ENCODE data around the gene GNG2. TPM values are rescaled to one million over a fixed set of nuclear protein-coding genes. Genes with fewer than 3 reads are reported as not detected.

GNG2 gene
- total RNA-seq, 8 experiments from 2014 or later: 0.36 to 184 (median 133) TPM

DNA sequence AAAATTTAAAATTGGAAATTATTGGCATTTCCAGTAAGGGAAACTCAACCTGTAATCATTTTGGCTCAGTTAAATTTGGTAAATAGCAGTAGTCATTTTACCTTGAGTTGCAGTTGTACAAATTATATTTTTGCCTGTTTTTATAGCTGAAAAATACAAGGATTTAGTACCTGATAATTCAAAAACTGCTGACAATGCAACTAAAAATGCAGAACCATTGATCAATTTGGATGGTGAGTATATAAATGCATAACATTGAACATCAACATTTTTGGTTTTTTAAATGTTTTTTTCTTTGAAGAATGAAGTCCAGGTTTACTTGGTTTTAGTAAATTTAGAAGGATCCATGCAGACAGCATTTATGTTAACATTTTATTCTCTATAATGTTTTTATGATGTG lies 137.9 kb downstream of the GNG2 start:
- Histone ChIP-seq H3K4me3 (no peak overlapping the region), H3K27ac (no peak overlapping the region), H3K4me1 (replicated peaks in 1 of 2) (no peaks in the 10 kb centered on the region)
- in situ Hi-C loops (cut with MboI; ENCODE audit: low pct_unique_long_range_greater_than_20kb in 2 of 9, low sequenced_read_pairs in 9 of 9, unreplicated experiment in 9 of 9): loop anchor here in 5 of 9 experiments (25.0 kb wide), 1 partner anchor 711 kb away; no protein-coding TSS in a partner anchor
- ATAC-seq (replicated peaks in 6 of 8): no peak

DNA sequence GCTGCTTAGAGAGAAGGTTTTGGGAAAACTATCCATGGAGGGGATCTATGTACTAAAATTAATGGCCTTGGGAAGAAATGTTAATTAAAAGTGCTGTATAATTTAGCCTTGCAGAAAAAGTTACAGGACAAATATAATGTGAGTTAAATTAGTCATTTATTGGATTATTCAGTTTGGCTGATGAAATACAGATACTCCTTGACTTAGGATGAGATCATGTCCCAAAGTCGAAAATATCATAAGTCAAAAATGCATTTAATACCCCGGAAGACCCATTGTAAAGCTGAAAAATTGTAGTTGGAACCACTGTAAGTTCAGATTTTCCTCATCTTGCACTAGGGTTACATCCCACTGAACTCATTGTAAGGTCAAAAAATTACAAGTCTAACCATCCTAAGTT lies 138.7 kb downstream of the GNG2 start:
- in situ Hi-C loops (cut with MboI; ENCODE audit: low pct_unique_long_range_greater_than_20kb in 2 of 9, low sequenced_read_pairs in 9 of 9, unreplicated experiment in 9 of 9): loop anchor here in 5 of 9 experiments (25.0 kb wide), 1 partner anchor 712 kb away; no protein-coding TSS in a partner anchor
- H3K4me1 ChIP-seq (replicated peaks in 1 of 2): no peaks in the 10 kb centered on the region
- 0 to 100% (median 37%) methylated on average over 1 to 2 of the region's 2 CpGs; no CpG with 5 or more reads in 2 of the 10 experiments for WGBS, 10 experiments

DNA sequence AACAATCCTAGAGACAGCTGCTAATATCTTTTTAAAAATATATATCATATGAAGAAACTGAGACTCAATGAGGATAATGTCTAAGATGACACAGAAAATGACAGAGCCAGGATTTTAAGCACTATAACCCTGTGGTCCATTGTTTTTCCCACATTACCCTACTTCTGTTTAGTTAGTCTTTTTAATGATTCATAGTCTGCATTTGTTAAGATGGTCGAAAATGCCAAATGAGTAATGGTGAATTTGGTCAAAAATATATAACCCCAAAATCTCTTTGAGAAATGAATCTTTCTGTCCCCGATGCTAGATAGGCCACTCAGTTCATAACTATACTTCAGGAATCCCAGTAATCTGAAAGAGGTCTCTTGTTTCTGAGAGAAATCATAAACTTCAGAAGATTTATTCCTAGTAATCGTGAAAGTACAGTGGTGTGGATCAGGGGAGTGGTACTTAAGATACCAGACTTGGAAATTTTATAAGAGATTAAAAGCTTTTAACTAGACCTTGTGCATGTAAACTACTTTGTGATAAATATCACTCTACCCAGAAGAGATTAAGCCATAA lies 139.7 kb downstream of the GNG2 start:
- Histone ChIP-seq H3K27ac (no peak overlapping the region), H3K4me1 (replicated peaks in 1 of 2) (no peaks in the 10 kb centered on the region), H3K4me3 (no peak overlapping the region)
- in situ Hi-C loops (cut with MboI; ENCODE audit: low pct_unique_long_range_greater_than_20kb in 2 of 9, low sequenced_read_pairs in 9 of 9, unreplicated experiment in 9 of 9): loop anchor here in 1 of 9 experiments (25.0 kb wide), 1 partner anchor 137 kb away; no protein-coding TSS in a partner anchor
- no peak for ATAC-seq (replicated peaks in 6 of 8)
- WGBS, 10 experiments: 7 to 100% (median 88%) methylated on average over 1 to 3 of the region's 3 CpGs; no CpG with 5 or more reads in 2 of the 10 experiments

More for the DNA sequence above, 138.7 kb downstream of the GNG2 start:
- Histone ChIP-seq H3K4me3 (no peak overlapping the region), H3K27ac (no peak overlapping the region)
- no peak for ATAC-seq (replicated peaks in 6 of 8)

DNA sequence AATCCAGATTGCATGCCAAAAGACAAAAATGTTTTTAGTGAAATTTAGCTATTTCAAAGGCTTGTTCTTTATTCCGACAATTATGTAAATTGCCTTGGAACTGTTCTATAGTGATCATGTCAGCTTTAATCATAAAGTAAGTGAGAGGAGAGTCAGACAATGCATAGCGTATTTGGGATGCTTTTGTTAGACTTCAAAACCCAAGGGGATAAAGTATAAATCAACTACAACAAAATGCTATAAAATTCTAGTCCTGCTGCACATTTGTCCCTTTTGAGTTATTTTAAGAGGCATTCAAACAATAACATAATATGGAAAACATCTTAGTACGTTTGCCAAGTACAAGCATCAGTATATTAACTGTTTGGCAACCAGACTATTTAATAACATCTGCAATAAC lies 140.3 kb downstream of the GNG2 start:
- no peak overlapping the region for H3K27ac ChIP-seq

DNA sequence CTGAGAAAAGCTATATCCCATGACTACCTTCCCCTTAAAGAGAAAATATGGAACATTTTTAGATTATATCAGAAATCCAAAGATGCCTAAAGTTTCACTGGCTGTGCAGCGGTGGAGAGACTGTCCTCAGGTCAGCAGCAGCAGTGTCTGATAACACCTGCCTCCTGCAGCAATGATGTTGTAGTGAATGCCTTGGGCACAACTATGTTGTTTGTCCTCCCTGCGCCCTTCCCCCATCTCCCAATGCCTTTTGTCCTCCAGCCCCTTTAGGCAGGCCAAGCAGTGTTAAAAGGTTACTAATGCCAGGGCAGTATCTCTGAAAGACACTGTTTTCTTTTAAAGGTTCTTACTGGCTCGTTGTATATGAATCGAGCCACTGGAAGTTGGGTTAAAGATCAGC lies 142.1 kb downstream of the GNG2 start:
- no peak overlapping the region for H3K4me3 ChIP-seq
- WGBS, 10 experiments: 40 to 100% (median 86%) methylated on average over 1 to 4 of the region's 4 CpGs; no CpG with 5 or more reads in 1 of the 10 experiments
- no peak overlapping the region for H3K27ac ChIP-seq
- ATAC-seq (replicated peaks in 6 of 8): no peak
- H3K4me1 ChIP-seq (replicated peaks in 1 of 2): no peaks in the 10 kb centered on the region
- in situ Hi-C loops (cut with MboI; ENCODE audit: low pct_unique_long_range_greater_than_20kb in 2 of 9, low sequenced_read_pairs in 9 of 9, unreplicated experiment in 9 of 9): loop anchor here in 1 of 9 experiments (25.0 kb wide), 1 partner anchor 135 kb away; no protein-coding TSS in a partner anchor

More for the DNA sequence above, 140.3 kb downstream of the GNG2 start:
- in situ Hi-C loops (cut with MboI; ENCODE audit: low pct_unique_long_range_greater_than_20kb in 2 of 9, low sequenced_read_pairs in 9 of 9, unreplicated experiment in 9 of 9): loop anchor here in 1 of 9 experiments (25.0 kb wide), 1 partner anchor 137 kb away; no protein-coding TSS in a partner anchor
- no peak for ATAC-seq (replicated peaks in 6 of 8)
- 63 to 100% (median 93%) methylated on average over 2 to 3 of the region's 3 CpGs for WGBS, 10 experiments
- no peaks in the 10 kb centered on the region for H3K4me1 ChIP-seq (replicated peaks in 1 of 2)
- H3K4me3 ChIP-seq: no peak overlapping the region

DNA sequence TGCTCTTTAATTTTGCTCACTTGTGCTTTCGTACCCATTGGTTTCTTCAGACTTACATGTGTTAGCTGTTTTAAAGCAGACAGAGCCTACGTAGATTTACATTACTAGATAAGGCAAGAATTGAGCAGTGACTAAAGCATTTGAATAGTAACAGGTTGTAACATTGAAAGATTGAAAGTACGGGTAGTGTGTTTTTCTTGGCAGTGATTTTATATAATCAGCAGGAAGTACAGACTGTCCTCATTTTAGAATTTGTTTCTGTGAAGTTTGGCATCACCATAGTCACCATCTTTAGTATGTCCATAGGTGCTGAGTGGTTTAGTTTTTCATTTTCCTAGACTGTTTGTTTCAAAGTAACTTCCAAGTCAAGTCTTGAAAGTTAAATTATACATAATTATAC lies 142.9 kb downstream of the GNG2 start:
- no peak for ATAC-seq (replicated peaks in 6 of 8)
- H3K4me1 ChIP-seq (replicated peaks in 1 of 2): no peaks in the 10 kb centered on the region
- in situ Hi-C loops (cut with MboI; ENCODE audit: low pct_unique_long_range_greater_than_20kb in 2 of 9, low sequenced_read_pairs in 9 of 9, unreplicated experiment in 9 of 9): loop anchor here in 1 of 9 experiments (25.0 kb wide), 1 partner anchor 134 kb away; no protein-coding TSS in a partner anchor

DNA sequence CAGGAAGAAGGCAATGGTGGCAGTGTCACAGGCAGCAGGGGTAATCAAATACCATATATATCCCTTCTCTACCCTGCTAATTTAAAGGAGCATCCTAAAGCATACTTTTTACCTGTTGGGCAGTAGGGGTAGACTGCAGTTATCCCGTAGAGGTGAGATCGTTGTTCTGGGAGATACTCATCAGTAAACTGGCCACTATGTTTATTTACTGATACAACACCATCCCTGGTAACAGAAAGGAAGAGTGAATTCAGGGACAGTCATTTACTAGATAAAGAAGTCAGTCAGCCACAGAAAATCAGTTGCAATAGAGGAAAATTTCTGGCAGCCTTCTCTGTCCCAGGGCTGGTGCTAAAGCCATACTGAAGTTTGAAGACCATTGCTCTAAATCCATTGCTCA lies 145.2 kb downstream of the GNG2 start:
- H3K27ac ChIP-seq: no peak overlapping the region
- in situ Hi-C loops (cut with MboI; ENCODE audit: low pct_unique_long_range_greater_than_20kb in 2 of 9, low sequenced_read_pairs in 9 of 9, unreplicated experiment in 9 of 9): loop anchor here in 1 of 9 experiments (25.0 kb wide), 1 partner anchor 132 kb away; no protein-coding TSS in a partner anchor
- no peak for ATAC-seq (replicated peaks in 6 of 8)
- H3K4me1 ChIP-seq (replicated peaks in 1 of 2): no peaks in the 10 kb centered on the region
- no peak overlapping the region for H3K4me3 ChIP-seq
- 60 to 100% (median 90%) methylated on average over 1 to 2 of the region's 2 CpGs; no CpG with 5 or more reads in 6 of the 10 experiments for WGBS, 10 experiments

More for the DNA sequence above, 142.9 kb downstream of the GNG2 start:
- 73 to 100% (median 97%) methylated on average over 1 to 3 of the region's 3 CpGs for WGBS, 10 experiments
- H3K4me3 ChIP-seq: no peak overlapping the region
- no peak overlapping the region for H3K27ac ChIP-seq

DNA sequence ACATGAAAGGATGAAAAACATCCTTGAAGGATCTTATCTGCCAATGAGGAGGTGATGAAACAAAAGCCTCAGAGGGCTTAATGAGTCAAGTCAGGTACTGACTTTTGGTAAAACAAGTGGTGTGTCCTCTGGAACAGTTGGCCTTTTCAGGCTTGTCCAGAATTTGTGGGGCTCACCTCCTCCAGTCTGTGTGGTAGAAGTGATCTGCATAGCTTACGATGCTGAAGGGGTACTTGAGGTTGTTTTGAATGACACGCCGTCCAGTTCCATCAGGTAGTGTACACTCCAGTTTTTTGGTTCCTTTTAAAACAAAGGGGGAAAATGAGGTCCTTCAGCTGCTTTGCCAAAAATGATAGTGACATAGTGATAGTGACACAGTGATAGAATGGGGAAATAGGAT lies 145.9 kb downstream of the GNG2 start:
- ATAC-seq (replicated peaks in 6 of 8): no peak
- H3K27ac ChIP-seq: no peak overlapping the region
- no peak overlapping the region for H3K4me3 ChIP-seq
- in situ Hi-C loops (cut with MboI; ENCODE audit: low pct_unique_long_range_greater_than_20kb in 2 of 9, low sequenced_read_pairs in 9 of 9, unreplicated experiment in 9 of 9): loop anchor here in 1 of 9 experiments (25.0 kb wide), 1 partner anchor 131 kb away; no protein-coding TSS in a partner anchor
- 76 to 100% (median 100%) methylated on average over 1 to 3 of the region's 3 CpGs; no CpG with 5 or more reads in 3 of the 10 experiments for WGBS, 10 experiments
- no peaks in the 10 kb centered on the region for H3K4me1 ChIP-seq (replicated peaks in 1 of 2)

DNA sequence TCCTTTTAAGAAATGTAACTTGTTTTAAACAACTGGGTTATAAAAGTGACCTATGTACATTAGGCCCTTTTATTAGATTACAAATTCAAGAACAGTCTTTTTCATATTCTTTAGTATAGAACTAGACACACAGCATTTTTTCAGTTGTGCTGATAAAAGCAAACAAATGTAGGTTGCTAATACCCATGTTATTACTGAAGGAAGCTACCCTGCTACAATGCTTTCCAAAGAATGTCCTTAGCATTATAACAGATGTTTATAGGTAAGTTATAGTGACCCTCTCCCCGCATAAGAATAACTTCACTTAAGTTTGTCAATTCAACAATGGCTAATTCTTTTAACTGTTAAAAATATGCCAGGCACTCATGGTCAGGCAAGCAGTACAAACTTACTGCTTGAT lies 146.8 kb downstream of the GNG2 start:
- 29 to 100% (median 100%) methylated on average over 1 of the region's 1 CpG; no CpG with 5 or more reads in 3 of the 10 experiments for WGBS, 10 experiments
- Histone ChIP-seq H3K27ac (no peak overlapping the region), H3K4me3 (no peak overlapping the region), H3K4me1 (replicated peaks in 1 of 2) (no peaks in the 10 kb centered on the region)
- ATAC-seq (replicated peaks in 6 of 8): no peak
- in situ Hi-C loops (cut with MboI; ENCODE audit: low pct_unique_long_range_greater_than_20kb in 2 of 9, low sequenced_read_pairs in 9 of 9, unreplicated experiment in 9 of 9): loop anchor here in 1 of 9 experiments (25.0 kb wide), 1 partner anchor 130 kb away; no protein-coding TSS in a partner anchor

DNA sequence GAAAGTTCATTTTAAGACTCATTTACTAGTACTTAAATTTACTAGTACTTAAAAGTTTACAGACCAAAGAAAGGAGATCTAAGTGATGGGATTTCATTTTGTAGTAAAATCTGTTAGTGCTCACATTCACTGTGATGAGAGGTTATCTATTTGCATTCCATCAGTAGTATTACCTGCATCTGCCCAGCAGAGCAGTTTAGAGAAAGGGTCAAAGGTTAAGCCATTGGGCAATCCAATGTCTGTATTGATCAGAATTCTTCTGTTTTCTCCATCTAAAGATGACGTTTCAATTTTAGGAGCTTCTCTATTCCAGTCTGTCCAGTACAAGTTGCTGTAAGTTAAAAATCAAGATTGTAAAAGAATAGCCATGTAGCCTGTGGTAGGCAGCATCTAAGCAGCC lies 147.2 kb downstream of the GNG2 start:
- in situ Hi-C loops (cut with MboI; ENCODE audit: low pct_unique_long_range_greater_than_20kb in 2 of 9, low sequenced_read_pairs in 9 of 9, unreplicated experiment in 9 of 9): loop anchor here in 1 of 9 experiments (25.0 kb wide), 1 partner anchor 130 kb away; no protein-coding TSS in a partner anchor
- Histone ChIP-seq H3K4me1 (replicated peaks in 1 of 2) (no peaks in the 10 kb centered on the region), H3K27ac (no peak overlapping the region), H3K4me3 (no peak overlapping the region)
- ATAC-seq (replicated peaks in 6 of 8): no peak
- 86 to 100% (median 100%) methylated on average over 1 of the region's 1 CpG; no CpG with 5 or more reads in 1 of the 10 experiments for WGBS, 10 experiments

DNA sequence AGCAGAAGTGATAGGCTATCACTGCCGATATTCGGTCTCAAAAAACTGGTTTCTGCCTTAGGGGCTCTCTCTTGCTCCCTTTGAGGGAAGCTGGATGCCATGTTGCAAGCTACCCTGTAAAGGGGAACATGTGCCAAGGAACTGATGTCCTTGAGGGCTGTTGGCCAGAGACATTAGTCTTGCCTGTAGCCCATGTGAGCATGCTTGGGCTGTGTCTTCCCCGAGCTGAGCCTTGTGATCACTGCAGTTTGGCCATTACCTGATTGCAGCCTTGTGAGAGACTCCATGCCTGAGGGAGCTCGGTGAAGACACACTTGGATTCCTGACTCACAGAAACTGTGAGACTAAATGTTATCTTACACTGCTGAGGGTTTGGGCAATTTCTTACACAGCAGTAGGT lies 147.7 kb downstream of the GNG2 start:
- no peak for ATAC-seq (replicated peaks in 6 of 8)
- no peaks in the 10 kb centered on the region for H3K4me1 ChIP-seq (replicated peaks in 1 of 2)
- WGBS, 10 experiments: 70 to 100% (median 92%) methylated on average over 1 to 3 of the region's 4 CpGs; no CpG with 5 or more reads in 6 of the 10 experiments
- H3K4me3 ChIP-seq: no peak overlapping the region
- in situ Hi-C loops (cut with MboI; ENCODE audit: low pct_unique_long_range_greater_than_20kb in 2 of 9, low sequenced_read_pairs in 9 of 9, unreplicated experiment in 9 of 9): loop anchor here in 1 of 9 experiments (25.0 kb wide), 1 partner anchor 129 kb away; no protein-coding TSS in a partner anchor
- no peak overlapping the region for H3K27ac ChIP-seq

DNA sequence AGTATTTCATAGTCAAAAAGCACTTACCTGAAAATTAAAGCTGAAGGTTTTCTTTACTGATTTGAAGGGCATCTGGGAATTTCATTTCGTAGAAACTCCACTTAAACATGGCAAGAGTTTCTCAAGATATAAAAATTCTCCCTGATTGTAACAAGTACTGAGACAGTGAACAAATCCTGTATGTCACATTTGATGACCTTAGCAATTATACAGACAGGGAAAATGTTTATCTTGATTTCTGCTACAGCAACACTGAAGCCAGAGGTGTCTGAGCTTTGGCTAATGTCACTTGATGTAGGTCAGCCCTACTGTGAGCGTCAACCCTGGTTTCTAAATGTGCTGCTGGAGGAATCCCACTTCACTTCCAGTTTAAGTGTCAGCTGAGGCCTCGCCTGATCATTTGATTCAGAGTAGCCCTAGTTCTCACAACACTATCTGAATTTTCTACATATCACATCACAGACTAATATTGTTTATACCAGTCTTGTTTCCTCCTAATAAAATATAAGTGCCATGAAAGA lies 149.8 kb downstream of the GNG2 start:
- no peak overlapping the region for H3K27ac ChIP-seq
- no peaks in the 10 kb centered on the region for H3K4me1 ChIP-seq (replicated peaks in 1 of 2)
- in situ Hi-C loops (cut with MboI; ENCODE audit: low pct_unique_long_range_greater_than_20kb in 2 of 9, low sequenced_read_pairs in 9 of 9, unreplicated experiment in 9 of 9): loop anchor here in 1 of 9 experiments (25.0 kb wide), 1 partner anchor 127 kb away; no protein-coding TSS in a partner anchor
- 80 to 100% (median 100%) methylated on average over 1 to 3 of the region's 3 CpGs; no CpG with 5 or more reads in 4 of the 10 experiments for WGBS, 10 experiments
- no peak for ATAC-seq (replicated peaks in 6 of 8)
- no peak overlapping the region for H3K4me3 ChIP-seq

DNA sequence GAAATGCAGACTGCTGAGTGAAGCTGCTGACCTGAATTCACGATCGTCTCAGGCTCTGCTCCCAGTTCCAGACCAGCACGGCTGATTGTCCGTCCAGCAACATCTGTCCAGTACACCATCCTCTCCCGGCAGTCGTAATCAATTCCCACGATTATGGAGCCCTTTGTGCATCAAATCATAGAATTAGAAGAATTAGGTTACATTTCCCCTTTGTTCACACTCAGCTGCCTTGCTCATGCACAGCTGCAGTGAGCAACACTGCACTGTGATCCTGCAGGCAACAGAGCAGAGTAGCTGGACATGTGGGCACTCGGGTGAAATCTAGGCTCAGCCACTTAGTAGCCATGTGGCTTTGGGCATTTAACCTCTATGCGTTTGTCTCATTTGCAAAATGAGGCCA lies 151.1 kb downstream of the GNG2 start:
- WGBS, 10 experiments: 80 to 100% (median 94%) methylated on average over 1 to 8 of the region's 9 CpGs; no CpG with 5 or more reads in 2 of the 10 experiments
- no peak for ATAC-seq (replicated peaks in 6 of 8)
- Histone ChIP-seq H3K27ac (no peak overlapping the region), H3K4me1 (replicated peaks in 1 of 2) (no peaks in the 10 kb centered on the region), H3K4me3 (no peak overlapping the region)
- in situ Hi-C loops (cut with MboI; ENCODE audit: low pct_unique_long_range_greater_than_20kb in 2 of 9, low sequenced_read_pairs in 9 of 9, unreplicated experiment in 9 of 9): loop anchor here in 1 of 9 experiments (25.0 kb wide), 1 partner anchor 126 kb away; no protein-coding TSS in a partner anchor

Measured in motor neuron (in vitro differentiated cells).